HTERT RPE-1 (cell line): Measurements from ENCODE around the gene ST8SIA2.

Source experiments
- in situ Hi-C: fragments of 300-500 bp; cut with MboI; formaldehyde crosslinking; loops from 4 replicates; pipeline ENCODE4 v1.14.3; 2020; ENCODE audit warnings: low sequenced_read_pairs

Gene ST8SIA2

GRCh38 chr15:92393071-92393979 lies at the start of gene ST8SIA2:
TSS of gene ST8SIA2 (plus strand) at chr15:92393881. CDS start at chr15:92394065, 184 bp downstream.
- in situ Hi-C loops: no loop called here

GRCh38 chr15:92343924-92344643 lies 49.6 kb upstream of the ST8SIA2 start:
- in situ Hi-C loops: no loop called here

GRCh38 chr15:92346063-92346462 lies 47.6 kb upstream of the ST8SIA2 start:
- in situ Hi-C loops: no loop called here

- in situ Hi-C loops: no loop called here
These were observed 38.4 kb upstream of the ST8SIA2 start for GRCh38 chr15:92355307-92355706.

GRCh38 chr15:92361321-92362000 lies 32.2 kb upstream of the ST8SIA2 start:
- in situ Hi-C loops: no loop called here

- in situ Hi-C loops: no loop called here
These were observed 31.7 kb upstream of the ST8SIA2 start for GRCh38 chr15:92362001-92362350.

- in situ Hi-C loops: no loop called here
These were observed 28.6 kb upstream of the ST8SIA2 start for GRCh38 chr15:92365084-92365483.

GRCh38 chr15:92365906-92366305 lies 27.8 kb upstream of the ST8SIA2 start:
- in situ Hi-C loops: no loop called here

- in situ Hi-C loops: no loop called here
These were observed 27.3 kb upstream of the ST8SIA2 start for GRCh38 chr15:92366381-92366780.

GRCh38 chr15:92375057-92375456 lies 18.6 kb upstream of the ST8SIA2 start:
- in situ Hi-C loops: no loop called here

- in situ Hi-C loops: no loop called here
These were observed 17.6 kb upstream of the ST8SIA2 start for GRCh38 chr15:92376109-92376508.

GRCh38 chr15:92377083-92377789 lies 16.4 kb upstream of the ST8SIA2 start:
- in situ Hi-C loops: no loop called here

GRCh38 chr15:92383519-92384324 lies 10.0 kb upstream of the ST8SIA2 start:
- in situ Hi-C loops: no loop called here

- in situ Hi-C loops: no loop called here
These were observed 9.3 kb upstream of the ST8SIA2 start for GRCh38 chr15:92384381-92384780.

GRCh38 chr15:92385096-92385495 lies 8.6 kb upstream of the ST8SIA2 start:
- in situ Hi-C loops: no loop called here

GRCh38 chr15:92391640-92392039 lies 2.0 kb upstream of the ST8SIA2 start:
- in situ Hi-C loops: no loop called here

- in situ Hi-C loops: no loop called here
These were observed 1.2 kb upstream of the ST8SIA2 start for GRCh38 chr15:92392462-92392861.

- in situ Hi-C loops: no loop called here
These were observed 263 bp downstream of the ST8SIA2 start for GRCh38 chr15:92393980-92394308.

GRCh38 chr15:92394309-92395097 lies 822 bp downstream of the ST8SIA2 start:
- in situ Hi-C loops: no loop called here
